NCI-H345 treated with DMSO at 0.1 percent for 48 hours (cell line): ENCODE data around the gene PPIP5K2.

Source experiments
- DNase-seq: peaks from one replicate; lab custom pipeline; 2025; ENCODE audit not compliant: unreplicated experiment; lab: John Stamatoyannopoulos, UW

The PPIP5K2 gene

DNA sequence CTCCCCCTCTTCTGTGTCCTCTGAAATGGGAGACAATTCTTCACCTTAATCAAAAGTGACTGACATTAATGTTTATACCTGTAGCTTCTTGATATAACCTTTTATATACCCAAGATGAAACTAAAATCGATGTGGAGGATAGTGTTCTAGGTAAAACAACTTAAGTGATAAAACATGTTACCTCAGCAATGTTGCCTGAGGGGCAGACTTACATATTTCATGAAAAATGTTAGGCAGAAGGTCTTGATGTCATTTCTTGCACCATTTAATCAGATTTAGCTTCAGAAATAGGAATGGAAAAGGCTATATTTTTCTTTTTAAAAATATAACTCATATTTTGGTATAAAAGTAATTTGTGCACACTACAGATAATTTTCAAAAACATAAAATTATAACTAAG, 115.8 kb downstream of the PPIP5K2 start:
- no peak for DNase-seq

DNA sequence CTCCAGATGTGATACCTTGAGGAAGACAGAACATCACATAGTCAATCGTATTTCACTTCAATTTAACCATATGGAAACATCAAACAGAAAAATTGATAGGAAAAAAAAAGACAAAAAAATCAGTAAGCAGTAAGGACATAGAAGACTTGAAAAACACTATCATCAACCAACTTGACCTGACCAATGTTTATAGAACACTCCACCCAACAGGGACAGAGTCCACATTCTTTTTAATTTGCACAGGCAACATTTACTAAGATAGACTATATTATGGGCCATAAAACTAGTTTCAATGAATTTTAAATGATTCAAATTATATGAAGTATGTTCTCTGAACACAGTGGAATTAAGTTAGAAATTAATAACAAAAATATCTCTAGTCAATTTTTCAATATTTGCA, 117.7 kb downstream of the PPIP5K2 start:
- DNase-seq = no peak

DNA sequence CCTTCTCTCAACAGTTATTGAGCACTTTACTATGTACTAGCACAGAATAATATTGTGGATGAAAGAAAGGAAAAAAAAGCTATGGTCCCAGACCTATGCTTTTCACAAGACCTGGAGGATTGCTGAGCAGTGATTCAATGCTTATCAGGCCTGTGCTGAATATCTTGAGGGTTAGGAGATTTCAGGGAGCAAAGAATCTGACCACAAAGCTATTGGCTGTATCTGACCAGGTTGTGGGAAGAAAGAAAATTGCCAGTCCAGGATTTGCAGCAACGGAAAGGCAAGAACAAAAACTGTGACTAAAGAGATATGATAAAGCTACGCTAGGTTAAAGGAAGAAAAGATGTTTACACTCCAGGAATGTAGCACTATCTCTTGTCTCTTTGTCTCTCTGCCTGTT, 123.6 kb downstream of the PPIP5K2 start:
- DNase-seq = no peak

DNA sequence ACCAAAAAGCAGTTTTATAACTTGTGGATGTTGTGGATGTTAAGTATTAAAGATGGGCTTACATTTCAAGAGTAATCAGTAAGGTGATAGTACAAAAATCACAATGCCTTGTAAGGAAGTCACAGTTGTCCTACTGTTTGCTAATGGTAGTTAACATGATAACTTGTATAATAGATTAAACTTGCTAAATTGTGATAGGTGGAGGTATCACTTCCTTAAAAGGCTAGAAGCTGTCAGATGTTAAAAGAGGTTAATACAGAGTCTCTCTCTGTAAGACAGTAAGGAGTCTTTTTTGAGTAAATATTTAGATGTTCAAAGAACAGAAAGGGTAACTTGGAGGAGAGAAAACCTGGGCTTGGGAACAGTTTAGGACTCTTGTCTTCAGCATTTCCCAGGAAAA, 124.3 kb downstream of the PPIP5K2 start:
- DNase-seq = no peak

DNA sequence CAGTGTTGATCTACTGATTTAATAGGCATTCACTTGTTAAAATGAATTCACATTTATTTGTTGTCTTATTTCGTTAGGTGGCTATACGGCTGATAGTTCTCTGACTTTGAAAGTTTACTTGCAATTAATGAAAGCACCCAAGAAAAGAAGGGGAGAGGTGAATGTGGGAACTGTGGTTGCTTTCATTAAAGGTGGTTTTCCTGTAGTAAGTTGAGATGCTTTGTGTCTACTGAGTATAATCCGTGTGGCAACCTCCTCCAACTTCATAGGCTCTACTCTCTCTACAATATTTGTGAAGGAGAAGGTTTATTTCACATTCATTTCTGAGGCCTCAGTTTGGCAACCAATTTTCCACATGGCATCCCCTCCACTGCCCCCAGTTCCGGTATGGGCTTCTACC, 125.7 kb downstream of the PPIP5K2 start:
- no peak for DNase-seq

DNA sequence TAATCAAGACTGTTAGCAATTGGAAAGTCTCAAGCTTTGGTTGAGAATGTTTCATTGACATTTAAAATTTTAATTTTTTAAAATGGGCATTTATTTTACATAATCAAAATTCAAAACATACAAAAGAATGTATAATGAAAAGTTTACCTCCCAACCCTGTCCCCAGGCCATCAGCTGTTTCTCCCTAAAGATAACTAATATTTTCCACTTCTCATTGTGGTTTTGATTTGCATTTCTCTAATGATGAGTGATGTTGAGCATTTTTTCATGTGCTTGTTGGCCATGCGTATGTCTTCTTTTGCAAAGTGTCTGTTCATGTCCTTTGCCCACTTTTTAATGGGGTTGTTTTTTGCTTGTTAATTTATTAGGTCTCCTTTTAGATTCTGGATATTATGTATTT, 127.0 kb downstream of the PPIP5K2 start:
- no peak for DNase-seq

DNA sequence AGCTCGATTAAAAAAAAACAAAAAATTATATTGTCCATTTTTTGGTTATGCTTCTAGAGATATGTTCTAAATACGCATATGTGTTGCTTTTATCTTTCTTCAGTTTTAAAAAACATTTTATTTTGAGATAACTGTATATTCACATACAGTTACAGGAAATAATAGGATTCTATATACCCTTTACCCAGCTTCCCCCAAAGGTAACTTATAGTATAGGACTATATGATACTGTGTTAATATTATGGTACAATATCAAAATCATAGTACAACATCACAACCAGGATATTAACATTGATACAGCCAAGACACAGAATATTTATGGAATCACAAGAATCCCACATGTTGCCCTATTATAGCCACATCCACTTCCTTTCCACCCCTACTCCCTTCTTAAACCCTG, 129.0 kb downstream of the PPIP5K2 start:
- no peak for DNase-seq

DNA sequence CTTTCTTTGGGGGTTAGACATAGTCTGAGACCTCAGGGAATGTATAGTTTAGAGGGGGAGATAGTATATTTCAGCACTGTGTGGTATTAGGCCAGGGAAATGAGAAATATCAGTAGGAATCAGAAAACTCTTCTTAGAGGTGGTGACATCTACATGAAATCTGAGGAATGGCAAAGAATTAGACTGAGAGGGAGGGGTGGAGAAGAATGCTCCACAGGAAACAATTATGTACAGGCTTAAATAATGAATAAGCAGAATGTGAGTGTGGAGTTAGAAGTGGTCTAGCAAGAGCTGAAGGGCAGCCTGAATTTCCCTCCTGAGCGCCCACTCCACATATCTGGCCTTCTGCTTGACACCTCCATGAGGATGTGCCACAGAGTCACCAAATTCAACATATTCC, 134.8 kb downstream of the PPIP5K2 start:
- no peak for DNase-seq

DNA sequence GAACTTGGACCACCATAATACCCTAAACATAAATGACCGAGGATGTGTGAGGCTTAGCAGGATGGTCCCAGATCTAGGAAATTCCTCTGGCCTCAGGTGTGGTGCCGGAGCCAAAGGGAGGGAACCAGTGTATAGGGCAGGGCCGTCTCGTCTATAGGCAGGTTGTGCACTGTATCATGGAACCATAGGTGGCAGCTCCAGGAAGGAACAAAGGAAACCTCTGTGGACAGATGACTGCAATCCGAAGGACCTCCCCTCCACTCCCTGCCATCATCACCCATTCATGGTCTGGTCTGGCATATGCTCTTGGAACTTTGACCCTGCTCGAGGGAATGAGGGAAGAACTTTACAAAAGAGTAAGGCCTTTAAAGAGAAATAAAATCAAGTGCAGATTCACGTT, 135.6 kb downstream of the PPIP5K2 start:
- no peak for DNase-seq

DNA sequence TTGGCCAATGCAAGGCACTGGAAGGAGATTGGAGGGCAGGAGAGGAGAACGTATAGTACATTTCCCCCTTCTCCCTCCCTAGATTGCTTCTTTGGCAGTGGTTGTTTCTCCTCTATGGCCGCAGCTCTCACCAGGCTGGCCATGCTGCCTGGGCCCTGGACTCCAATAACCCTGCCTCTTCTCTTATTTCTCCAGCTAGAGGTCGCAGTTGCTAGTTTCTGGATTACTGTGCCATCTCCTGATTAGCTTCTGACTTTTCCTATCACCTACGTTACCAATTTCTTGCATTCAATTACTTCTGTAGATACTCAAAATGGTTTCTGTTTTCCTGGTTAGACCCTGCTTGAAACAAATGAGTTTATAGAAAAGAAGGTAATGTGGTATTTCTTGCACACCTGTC, 136.1 kb downstream of the PPIP5K2 start:
- no peak for DNase-seq

DNA sequence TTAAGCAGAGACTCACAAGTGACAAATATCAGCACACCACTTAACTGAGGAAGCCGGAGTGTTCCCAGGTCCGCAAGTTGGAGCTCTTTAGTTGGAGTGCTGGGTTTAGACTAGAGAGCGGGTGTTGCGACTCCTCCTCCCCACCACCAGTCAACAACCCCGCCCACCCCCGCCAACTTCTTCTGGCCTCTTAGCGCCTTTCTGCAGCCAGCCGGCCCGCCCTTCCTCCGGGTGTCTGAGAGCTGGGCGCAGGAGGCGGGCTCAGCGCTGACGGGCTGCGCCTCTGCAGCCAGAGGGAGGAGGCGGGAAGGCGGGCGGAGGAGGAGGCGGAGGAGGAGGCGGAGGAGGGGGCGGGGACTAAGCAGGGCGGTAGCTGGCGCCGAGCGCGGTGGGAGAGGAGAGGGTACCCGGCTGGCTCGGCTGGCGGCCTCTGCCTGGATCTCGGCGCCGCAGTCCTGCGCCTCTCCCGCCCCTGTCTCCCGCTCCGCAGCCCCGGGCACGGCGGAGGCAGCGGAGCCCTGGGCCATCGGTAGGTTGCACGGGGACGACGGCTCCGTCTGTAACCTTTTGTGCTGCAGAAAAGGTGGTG, 138.4 kb downstream of the PPIP5K2 start, which contains the start of gene MACIR:
Gene MACIR, plus strand, starts transcription at position 396 of the 589 bp plus-strand sequence. CDS start 17,157 bp downstream, outside the sequence.
- peak; percentile 69 for DNase-seq

DNA sequence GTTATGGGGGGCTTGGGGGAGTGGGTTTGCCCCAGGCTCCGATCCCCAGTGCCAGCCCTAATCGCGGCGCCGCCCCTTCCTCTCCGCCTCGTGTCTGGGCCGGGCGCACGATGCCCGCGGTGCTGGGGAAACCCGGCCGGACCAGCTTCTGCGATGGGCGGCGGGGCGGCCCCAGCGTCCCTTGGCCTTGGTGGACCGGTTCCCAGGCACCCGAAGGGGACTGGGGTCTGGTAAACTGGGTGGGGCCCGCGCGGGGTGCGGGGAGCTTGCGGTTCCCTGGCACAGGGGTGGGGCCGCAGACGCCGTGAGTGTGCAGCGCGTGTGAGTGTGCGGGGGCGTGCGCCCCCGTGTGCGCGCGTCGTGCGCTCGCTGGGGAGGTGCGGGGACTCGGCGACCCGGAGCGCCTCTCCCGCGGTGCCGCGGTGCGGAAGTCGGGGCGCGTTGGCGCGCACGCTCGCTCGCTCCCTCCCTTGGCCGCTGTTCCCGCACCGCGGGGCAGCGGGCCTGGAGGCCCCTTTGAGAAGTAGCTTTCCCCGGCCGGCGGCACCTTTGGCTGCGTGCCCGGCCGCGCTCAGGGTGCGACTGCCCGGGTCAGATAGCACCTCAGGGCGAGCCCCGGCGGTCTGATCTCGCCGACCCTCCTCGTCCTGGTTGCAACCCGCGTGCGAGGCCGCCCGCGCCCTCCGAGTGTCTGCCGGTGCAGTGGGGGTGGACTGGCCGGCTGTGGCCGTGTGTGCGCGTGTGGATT, 139.0 kb downstream of the PPIP5K2 start:
- peak; percentile 4 for DNase-seq

DNA sequence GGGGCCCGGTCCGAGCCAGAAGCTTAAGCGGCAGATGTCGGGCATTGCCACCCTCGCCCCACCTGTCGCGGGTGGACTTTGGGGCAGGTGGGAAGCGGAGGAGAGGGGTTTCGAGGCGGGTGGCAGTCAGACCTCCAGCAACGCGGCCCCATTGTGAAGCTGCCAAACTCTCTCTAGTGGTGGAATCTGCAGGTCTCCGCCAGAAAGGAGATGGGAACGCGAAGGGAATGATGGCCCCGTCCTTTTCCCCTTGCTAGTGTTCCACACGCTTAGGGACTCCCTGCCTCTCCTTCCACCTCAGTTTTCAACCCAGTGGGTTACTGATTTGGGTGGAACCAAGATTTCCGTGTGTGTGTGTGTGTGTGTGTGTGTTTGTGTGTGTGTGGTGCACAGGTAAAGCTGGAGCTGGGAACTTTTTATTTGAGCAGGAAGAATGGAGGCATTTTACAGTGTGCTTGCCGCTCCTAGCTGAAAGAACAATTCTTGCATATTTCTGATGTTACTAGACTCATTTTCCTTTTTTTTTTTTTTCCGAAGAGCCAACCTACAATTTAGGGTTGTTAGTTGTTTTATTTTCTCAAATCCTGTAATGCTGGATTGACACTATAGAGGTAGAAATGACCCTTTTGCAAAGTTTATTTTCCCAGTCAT, 139.7 kb downstream of the PPIP5K2 start:
- DNase-seq = no peak

DNA sequence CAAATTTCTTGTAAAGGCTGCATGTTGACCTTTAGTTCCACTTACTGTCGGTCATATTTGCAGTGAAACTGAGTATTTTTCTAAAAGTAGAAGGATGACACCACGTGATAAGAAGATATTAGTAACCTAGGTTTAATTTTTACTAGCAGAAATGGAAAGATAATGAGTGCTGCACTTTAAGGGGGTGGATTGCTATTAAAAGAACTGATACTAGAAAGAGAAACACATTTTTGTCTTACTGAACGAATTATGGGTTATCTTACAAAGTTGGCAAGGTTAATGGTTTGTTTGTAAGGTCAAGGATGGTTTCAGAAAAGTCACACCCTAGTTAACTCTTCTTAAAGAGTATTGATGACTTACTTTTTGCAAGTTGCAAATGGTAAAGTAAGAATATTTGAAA, 140.8 kb downstream of the PPIP5K2 start:
- DNase-seq = no peak
